ENCODE results near the gene VPS8. TPM values are rescaled to one million over a fixed set of nuclear protein-coding genes. Genes with fewer than 3 reads are reported as not detected.
A peak's percentile ranks its signal among the peaks of the same experiment; 100 is the strongest.

The VPS8 gene
- total and polyA plus RNA-seq, 9 of the 15 experiments (the other 6 are each of a cell fraction or from before 2014, with no cell fraction given) = 7.2 to 41.0 (median 28.3) TPM

DNA sequence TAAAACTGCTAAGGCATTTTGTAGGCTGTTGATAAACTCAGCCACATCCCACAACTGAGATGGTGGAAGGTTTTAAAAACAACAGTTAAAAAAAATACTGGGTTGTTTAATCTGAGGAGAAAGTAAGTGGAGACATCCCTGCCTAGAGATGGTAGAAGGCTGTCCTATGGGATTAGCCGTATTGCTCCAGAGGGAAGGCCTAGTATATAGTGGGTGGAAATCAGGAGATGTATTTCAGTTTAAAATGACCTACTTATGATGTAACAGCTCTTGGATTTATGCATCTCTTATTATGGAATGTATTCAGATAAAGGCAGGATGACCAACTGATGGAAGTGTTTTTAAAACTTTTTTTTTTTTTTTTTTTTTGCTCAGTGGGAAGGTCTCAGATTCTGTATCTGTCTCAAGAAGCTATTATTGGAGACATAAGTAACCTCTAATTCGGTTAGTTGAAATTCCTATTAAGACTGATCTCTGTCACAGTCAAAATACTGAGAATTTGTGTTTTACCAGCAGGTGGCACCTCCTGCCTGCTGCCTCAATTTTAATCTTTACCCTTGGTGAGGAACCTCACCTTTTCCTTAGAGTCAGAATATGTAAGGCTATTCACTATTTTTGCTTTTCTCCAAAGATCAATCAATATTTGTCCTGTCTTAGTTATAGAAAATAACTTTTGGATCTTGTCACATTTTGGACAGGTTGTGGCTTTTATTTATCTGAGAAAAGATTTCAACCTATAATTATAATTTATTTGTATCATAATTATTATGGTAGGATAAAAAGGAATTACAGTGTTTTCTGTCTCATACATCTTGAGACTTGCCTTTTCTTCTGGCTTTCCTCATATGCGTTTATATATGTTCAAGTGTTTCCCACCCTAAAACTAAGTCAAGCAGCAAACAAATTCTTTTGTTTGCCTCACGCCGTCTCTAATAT lies 63.0 kb downstream of the VPS8 start (continued):
- no peak for TF ChIP-seq NFRKB (IDR thresholded peaks at IDR 0.05; ENCODE audit: low read depth)
- TF ChIP-seq, protein P1, sequence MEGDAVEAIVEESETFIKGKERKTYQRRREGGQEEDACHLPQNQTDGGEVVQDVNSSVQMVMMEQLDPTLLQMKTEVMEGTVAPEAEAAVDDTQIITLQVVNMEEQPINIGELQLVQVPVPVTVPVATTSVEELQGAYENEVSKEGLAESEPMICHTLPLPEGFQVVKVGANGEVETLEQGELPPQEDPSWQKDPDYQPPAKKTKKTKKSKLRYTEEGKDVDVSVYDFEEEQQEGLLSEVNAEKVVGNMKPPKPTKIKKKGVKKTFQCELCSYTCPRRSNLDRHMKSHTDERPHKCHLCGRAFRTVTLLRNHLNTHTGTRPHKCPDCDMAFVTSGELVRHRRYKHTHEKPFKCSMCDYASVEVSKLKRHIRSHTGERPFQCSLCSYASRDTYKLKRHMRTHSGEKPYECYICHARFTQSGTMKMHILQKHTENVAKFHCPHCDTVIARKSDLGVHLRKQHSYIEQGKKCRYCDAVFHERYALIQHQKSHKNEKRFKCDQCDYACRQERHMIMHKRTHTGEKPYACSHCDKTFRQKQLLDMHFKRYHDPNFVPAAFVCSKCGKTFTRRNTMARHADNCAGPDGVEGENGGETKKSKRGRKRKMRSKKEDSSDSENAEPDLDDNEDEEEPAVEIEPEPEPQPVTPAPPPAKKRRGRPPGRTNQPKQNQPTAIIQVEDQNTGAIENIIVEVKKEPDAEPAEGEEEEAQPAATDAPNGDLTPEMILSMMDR (IDR thresholded peaks at IDR 0.05 in 2 of 3, conservative IDR thresholded peaks at IDR 0.05 in 1 of 3; ENCODE audit: insufficient read depth in 2 of 3, low read depth in 1 of 3, low read length in 3 of 3) = peak; percentile 62 to 86 (median 64); a peak in 5 of 6 replicates
- TF ChIP-seq TAF1 (IDR thresholded peaks at IDR 0.05; ENCODE audit: control insufficient read depth, extremely low read depth, insufficient read depth, low read length, severe bottlenecking) = no peak
- TF ChIP-seq SIX5 (IDR thresholded peaks at IDR 0.05; ENCODE audit: borderline replicate concordance in 1 of 2, insufficient read depth in 1 of 2, low read depth in 1 of 2, low read length in 2 of 2) = no peak
- TF ChIP-seq, protein P2, sequence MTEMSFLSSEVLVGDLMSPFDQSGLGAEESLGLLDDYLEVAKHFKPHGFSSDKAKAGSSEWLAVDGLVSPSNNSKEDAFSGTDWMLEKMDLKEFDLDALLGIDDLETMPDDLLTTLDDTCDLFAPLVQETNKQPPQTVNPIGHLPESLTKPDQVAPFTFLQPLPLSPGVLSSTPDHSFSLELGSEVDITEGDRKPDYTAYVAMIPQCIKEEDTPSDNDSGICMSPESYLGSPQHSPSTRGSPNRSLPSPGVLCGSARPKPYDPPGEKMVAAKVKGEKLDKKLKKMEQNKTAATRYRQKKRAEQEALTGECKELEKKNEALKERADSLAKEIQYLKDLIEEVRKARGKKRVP (CRISPR knock-in tag; IDR thresholded peaks at IDR 0.05) = no peak
- TF ChIP-seq, protein P3, sequence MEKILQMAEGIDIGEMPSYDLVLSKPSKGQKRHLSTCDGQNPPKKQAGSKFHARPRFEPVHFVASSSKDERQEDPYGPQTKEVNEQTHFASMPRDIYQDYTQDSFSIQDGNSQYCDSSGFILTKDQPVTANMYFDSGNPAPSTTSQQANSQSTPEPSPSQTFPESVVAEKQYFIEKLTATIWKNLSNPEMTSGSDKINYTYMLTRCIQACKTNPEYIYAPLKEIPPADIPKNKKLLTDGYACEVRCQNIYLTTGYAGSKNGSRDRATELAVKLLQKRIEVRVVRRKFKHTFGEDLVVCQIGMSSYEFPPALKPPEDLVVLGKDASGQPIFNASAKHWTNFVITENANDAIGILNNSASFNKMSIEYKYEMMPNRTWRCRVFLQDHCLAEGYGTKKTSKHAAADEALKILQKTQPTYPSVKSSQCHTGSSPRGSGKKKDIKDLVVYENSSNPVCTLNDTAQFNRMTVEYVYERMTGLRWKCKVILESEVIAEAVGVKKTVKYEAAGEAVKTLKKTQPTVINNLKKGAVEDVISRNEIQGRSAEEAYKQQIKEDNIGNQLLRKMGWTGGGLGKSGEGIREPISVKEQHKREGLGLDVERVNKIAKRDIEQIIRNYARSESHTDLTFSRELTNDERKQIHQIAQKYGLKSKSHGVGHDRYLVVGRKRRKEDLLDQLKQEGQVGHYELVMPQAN (IDR thresholded peaks at IDR 0.05; ENCODE audit: borderline replicate concordance) = no peak
- TF ChIP-seq L3MBTL2 (IDR thresholded peaks at IDR 0.05) = no peak
- no peak for TF ChIP-seq MYNN (IDR thresholded peaks at IDR 0.05)
- no peak for TF ChIP-seq MYNN (CRISPR knock-in tag; IDR thresholded peaks at IDR 0.05)
- no peak for TF ChIP-seq FOXP1 (CRISPR knock-in tag; IDR thresholded peaks at IDR 0.05)
- TF ChIP-seq, protein P4, sequence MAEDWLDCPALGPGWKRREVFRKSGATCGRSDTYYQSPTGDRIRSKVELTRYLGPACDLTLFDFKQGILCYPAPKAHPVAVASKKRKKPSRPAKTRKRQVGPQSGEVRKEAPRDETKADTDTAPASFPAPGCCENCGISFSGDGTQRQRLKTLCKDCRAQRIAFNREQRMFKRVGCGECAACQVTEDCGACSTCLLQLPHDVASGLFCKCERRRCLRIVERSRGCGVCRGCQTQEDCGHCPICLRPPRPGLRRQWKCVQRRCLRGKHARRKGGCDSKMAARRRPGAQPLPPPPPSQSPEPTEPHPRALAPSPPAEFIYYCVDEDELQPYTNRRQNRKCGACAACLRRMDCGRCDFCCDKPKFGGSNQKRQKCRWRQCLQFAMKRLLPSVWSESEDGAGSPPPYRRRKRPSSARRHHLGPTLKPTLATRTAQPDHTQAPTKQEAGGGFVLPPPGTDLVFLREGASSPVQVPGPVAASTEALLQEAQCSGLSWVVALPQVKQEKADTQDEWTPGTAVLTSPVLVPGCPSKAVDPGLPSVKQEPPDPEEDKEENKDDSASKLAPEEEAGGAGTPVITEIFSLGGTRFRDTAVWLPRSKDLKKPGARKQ (CRISPR knock-in tag; IDR thresholded peaks at IDR 0.05) = no peak
- peak; percentile 85 to 93 for TF ChIP-seq RAD21 (CRISPR knock-in tag; conservative IDR thresholded peaks at IDR 0.05 in 1 of 2, IDR thresholded peaks at IDR 0.05 in 1 of 2)
- TF ChIP-seq, protein P5, sequence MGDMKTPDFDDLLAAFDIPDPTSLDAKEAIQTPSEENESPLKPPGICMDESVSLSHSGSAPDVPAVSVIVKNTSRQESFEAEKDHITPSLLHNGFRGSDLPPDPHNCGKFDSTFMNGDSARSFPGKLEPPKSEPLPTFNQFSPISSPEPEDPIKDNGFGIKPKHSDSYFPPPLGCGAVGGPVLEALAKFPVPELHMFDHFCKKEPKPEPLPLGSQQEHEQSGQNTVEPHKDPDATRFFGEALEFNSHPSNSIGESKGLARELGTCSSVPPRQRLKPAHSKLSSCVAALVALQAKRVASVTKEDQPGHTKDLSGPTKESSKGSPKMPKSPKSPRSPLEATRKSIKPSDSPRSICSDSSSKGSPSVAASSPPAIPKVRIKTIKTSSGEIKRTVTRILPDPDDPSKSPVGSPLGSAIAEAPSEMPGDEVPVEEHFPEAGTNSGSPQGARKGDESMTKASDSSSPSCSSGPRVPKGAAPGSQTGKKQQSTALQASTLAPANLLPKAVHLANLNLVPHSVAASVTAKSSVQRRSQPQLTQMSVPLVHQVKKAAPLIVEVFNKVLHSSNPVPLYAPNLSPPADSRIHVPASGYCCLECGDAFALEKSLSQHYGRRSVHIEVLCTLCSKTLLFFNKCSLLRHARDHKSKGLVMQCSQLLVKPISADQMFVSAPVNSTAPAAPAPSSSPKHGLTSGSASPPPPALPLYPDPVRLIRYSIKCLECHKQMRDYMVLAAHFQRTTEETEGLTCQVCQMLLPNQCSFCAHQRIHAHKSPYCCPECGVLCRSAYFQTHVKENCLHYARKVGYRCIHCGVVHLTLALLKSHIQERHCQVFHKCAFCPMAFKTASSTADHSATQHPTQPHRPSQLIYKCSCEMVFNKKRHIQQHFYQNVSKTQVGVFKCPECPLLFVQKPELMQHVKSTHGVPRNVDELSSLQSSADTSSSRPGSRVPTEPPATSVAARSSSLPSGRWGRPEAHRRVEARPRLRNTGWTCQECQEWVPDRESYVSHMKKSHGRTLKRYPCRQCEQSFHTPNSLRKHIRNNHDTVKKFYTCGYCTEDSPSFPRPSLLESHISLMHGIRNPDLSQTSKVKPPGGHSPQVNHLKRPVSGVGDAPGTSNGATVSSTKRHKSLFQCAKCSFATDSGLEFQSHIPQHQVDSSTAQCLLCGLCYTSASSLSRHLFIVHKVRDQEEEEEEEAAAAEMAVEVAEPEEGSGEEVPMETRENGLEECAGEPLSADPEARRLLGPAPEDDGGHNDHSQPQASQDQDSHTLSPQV (IDR thresholded peaks at IDR 0.05) = no peak
- no peak for TF ChIP-seq ZNF589 (CRISPR knock-in tag; IDR thresholded peaks at IDR 0.05; ENCODE audit: low read depth)
- no peak for TF ChIP-seq SUPT5H (IDR thresholded peaks at IDR 0.05)

Measured in K562 (cell line).